Neuron (in vitro differentiated cells): Measurements from ENCODE around the gene GPR35.

ENCODE experiments used
- H2AFZ ChIP-seq: one replicate; pipeline ENCODE4 v1.6.1; 2013; ENCODE audit warnings: low read depth, mild to moderate bottlenecking, inconsistent platforms, low read length, moderate library complexity
- H3K27me3 ChIP-seq: one replicate; pipeline ENCODE4 v1.6.1; 2013; ENCODE audit warnings: low read length; ENCODE audit not compliant: insufficient read depth
- H3K36me3 ChIP-seq: one replicate; pipeline ENCODE4 v1.6.1; 2013; ENCODE audit warnings: low read length; ENCODE audit not compliant: insufficient read depth
- H3K4me1 ChIP-seq: one replicate; pipeline ENCODE4 v1.6.1; 2013; ENCODE audit warnings: low read length; ENCODE audit not compliant: insufficient read depth
- H3K4me3 ChIP-seq: 2 replicates; pipeline ENCODE4 v1.5.1; 2013; ENCODE audit warnings: mild to moderate bottlenecking, low read length, moderate library complexity
- H3K9me3 ChIP-seq: one replicate; pipeline ENCODE4 v1.6.1; 2013; ENCODE audit warnings: low read length

The GPR35 gene

DNA sequence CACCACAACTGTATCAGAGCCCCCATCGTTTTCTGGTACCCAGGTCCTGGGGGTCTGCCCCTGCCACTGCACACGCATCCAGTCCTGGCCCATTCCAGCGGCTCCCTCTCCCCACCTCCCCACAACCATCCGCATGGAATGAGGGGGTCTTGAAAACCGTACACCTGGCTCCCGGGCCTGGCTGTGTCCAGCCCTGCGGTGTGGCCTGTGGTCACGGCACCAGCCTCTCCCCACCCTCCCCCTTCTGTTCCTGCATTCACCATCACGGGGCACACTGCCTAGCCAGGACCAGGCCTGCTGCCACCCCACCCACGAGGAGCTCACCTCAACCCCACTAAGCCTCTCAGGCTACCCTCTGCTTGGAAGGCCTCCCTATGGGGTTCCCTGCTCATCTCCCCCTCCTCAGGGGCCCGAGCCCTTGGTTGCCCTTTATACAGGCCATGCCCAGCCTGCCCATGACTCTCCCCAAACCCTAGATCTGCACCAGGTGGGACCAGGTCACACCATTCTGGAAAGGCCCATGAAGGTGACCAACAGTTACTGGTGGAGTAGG, 11.4 kb downstream of the GPR35 start:
- Histone ChIP-seq H3K4me1 (no peaks in the 10 kb centered on the region), H2AFZ (no peak overlapping the region), H3K36me3 (no peaks in the 10 kb centered on the region), H3K4me3 (no peak overlapping the region), H3K27me3 (peaks cover 14% of the 10 kb centered on the region), H3K9me3 (peaks cover 10% of the 10 kb centered on the region)

DNA sequence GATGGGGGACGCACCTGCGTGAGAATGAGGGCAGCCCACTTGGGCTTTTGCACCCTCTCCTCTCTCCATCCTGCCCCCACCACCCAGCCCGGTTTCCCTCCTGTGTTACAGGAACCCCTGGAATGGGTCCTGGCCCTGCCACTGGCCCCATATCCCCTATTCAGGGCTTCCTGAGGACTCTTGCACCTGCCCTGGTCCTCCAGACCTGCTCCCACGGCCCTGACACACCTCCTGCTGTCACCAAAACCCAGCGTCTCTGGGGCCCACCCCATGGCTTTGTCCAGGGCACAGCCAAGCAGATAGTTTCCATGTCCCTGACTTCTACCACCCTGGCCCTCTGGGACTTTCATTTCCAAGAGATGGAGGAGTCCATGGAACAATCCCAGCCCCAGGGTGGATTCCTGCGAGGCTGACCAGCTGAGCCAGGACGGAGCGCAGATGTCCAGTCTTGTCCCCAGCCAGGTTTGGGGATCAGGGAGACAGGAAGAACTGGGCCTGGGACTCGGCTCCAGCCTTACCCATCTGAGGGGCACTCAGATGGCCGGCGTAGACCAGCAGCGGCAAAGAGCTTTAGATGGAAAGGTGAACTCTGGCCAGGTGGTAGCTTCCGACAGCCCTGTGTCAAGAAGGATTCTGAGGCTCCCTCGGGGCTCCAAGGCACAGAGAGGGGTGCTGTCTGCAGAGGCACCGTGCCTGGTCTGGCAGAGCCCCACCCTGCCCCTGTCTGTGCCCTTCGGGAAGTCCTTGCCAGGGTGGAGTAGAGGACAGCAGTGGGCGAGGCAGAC, 12.0 kb downstream of the GPR35 start:
- Histone ChIP-seq H3K36me3 (no peaks in the 10 kb centered on the region), H3K9me3 (peaks cover 9% of the 10 kb centered on the region), H3K4me3 (no peak overlapping the region)

DNA sequence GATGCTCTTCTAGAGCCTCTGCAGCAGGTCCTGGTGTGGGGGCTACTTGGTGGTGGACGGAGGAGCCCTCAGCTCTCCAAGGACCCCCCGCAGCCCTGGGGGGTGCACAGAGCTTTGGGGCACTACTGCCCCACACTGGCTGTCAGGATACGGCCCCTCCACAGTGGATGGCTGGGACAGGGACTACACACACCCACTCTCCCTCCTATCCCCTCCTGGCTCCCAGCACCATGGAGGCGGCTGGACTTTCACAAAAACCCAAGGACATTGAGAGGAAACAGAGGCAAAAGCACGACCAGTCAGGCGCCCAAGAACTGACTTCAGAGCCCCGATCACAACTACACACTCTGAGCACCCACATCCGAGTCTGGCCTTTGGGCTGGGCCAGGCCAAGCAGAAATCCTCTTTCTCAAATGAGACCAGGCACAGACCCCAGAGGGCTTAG, 12.6 kb downstream of the GPR35 start:
- Histone ChIP-seq H3K9me3 (peaks cover 9% of the 10 kb centered on the region), H3K4me1 (no peaks in the 10 kb centered on the region), H2AFZ (no peak overlapping the region), H3K36me3 (no peaks in the 10 kb centered on the region), H3K4me3 (no peak overlapping the region), H3K27me3 (peaks cover 14% of the 10 kb centered on the region)

More for the DNA sequence above, 12.0 kb downstream of the GPR35 start:
- Histone ChIP-seq H2AFZ (no peak overlapping the region), H3K4me1 (no peaks in the 10 kb centered on the region), H3K27me3 (peaks cover 14% of the 10 kb centered on the region)

DNA sequence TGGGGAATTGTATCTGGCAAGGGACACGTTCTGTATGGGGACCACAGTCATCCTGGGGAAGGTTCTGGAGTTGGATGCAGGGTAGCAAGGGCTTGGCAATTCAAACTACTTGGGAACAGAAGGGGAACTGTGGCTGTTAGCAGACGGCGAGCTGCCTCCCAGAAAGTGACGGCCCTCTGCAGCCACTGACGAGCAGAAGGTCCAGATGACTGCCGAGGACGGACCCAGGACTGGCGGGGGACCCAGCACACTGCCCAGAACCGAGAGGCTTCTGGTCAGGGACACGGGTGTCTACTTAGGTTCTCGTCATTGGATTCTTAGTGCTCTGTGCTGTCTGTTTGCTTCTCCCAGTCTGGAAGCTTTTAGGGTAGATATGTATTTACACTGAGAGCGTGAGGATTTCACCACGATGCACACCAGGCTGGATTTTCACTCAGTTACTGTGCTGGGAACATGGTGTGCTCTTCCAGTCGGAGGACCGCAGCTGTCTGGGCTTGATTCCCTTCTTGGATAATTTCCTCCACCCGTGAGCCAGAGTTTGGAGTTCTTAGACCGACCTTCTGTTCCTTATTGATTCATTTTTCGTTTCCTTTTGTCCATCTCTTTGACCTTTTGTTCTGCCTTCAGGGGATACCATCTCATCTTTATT, 13.4 kb downstream of the GPR35 start:
- no peaks in the 10 kb centered on the region for H3K36me3 ChIP-seq
- H3K27me3 ChIP-seq, result peaks cover 14% of the 10 kb centered on the region
- H3K4me1 ChIP-seq, result no peaks in the 10 kb centered on the region
- H2AFZ ChIP-seq, result no peak overlapping the region
- no peak overlapping the region for H3K4me3 ChIP-seq
- peaks cover 9% of the 10 kb centered on the region for H3K9me3 ChIP-seq

DNA sequence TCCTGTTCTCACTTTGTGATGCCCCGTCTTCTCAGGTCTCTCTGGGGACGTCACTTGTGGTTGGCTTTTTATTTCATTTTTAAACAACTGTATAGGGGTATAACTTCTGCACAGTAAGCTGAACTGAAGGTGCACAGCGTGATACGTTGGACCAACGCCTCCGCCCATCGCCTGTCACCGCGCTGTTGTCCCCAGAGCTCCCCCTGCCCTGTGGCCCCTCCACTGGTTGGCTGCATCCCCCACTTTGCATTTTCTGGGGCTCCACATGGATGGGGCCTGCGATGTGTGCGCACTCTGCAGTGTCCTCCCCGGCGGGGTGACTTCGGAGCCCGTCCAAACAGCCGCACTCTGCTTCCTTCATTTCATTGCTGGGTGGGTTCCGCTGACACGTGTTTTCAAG, 14.3 kb downstream of the GPR35 start:
- Histone ChIP-seq H3K4me1 (no peaks in the 10 kb centered on the region), H3K27me3 (peaks cover 14% of the 10 kb centered on the region), H2AFZ (no peak overlapping the region), H3K4me3 (no peak overlapping the region), H3K9me3 (peaks cover 4% of the 10 kb centered on the region), H3K36me3 (no peaks in the 10 kb centered on the region)

DNA sequence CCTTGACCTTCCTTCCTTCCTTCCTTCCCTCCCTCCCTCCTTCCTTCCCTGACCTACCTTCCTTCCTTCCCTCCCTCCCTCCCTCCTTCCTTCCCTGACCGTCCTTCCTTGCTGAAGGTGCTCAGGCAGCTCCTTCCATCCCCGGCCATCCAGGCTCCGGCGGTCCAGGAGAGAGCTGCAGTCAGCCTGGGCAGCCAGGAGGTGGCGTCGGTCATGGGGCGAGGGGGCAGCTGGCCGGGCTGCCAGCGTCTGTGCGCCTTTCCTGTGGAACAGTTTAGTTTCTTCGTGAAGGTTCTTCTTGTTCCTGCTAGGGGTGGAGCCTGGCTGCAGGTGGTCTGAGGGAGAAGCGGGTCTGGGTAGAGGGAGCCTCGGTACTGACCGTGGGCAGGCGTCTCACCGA, 15.7 kb downstream of the GPR35 start:
- Histone ChIP-seq H2AFZ (no peak overlapping the region), H3K27me3 (peaks cover 16% of the 10 kb centered on the region), H3K36me3 (no peaks in the 10 kb centered on the region), H3K9me3 (peaks cover 7% of the 10 kb centered on the region), H3K4me3 (no peak overlapping the region), H3K4me1 (no peaks in the 10 kb centered on the region)

DNA sequence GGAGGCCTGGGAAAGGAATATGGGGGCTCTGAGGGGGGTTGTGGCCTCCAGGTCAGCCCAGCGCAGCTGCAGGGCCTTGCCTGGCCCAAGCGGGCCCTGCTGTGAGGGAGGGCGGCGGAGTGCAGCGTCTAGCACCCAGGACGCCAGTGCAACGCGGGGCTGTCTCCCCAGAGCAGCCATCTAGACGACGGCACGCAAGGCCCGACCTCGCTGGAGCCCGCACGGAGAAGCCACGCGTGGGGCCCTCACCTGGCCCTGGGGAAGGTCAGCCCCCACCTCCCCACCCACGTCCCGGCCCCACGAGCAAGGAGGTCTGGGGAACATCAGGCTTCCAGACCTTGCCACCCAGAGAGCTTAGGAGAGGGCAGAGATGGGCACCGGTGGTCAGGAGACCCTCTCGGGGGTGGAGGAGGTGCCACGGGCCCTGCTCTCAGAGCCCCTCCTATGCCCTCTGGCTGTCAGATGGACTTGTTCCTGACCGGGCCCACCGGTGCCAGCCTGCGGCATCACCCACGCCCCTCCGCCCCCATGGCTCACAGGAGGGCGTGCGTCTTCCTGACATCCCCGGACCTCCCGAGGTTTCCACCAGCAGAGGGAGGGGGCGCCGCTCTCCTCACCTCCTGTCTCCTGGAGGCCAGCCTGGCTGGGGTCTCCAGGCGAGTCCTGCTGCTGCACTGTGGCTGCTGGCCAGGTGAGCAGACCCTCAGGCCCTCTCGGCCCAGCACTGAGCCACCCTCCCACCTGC, 17.0 kb downstream of the GPR35 start:
- Histone ChIP-seq H2AFZ (no peak overlapping the region), H3K36me3 (no peaks in the 10 kb centered on the region), H3K27me3 (peaks cover 15% of the 10 kb centered on the region), H3K4me3 (no peak overlapping the region), H3K4me1 (no peaks in the 10 kb centered on the region), H3K9me3 (peaks cover 6% of the 10 kb centered on the region)

DNA sequence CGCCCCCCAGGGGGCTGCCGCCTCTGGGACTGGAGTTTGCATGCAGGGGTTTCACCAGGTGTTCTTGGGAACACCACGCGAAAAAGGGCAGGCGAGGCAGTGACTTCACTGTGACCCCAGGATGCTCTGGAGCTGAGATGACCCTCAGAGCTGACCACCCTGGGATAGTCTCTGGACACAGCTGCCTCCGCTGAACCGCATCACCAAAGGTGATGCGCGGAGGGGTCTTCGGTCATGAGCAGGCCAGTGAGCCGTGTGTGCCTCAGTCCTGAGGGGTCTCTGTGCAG, 17.5 kb downstream of the GPR35 start:
- Histone ChIP-seq H3K27me3 (peaks cover 16% of the 10 kb centered on the region), H3K4me1 (no peaks in the 10 kb centered on the region), H3K4me3 (no peak overlapping the region), H3K36me3 (no peaks in the 10 kb centered on the region), H2AFZ (no peak overlapping the region), H3K9me3 (peaks cover 3% of the 10 kb centered on the region)

DNA sequence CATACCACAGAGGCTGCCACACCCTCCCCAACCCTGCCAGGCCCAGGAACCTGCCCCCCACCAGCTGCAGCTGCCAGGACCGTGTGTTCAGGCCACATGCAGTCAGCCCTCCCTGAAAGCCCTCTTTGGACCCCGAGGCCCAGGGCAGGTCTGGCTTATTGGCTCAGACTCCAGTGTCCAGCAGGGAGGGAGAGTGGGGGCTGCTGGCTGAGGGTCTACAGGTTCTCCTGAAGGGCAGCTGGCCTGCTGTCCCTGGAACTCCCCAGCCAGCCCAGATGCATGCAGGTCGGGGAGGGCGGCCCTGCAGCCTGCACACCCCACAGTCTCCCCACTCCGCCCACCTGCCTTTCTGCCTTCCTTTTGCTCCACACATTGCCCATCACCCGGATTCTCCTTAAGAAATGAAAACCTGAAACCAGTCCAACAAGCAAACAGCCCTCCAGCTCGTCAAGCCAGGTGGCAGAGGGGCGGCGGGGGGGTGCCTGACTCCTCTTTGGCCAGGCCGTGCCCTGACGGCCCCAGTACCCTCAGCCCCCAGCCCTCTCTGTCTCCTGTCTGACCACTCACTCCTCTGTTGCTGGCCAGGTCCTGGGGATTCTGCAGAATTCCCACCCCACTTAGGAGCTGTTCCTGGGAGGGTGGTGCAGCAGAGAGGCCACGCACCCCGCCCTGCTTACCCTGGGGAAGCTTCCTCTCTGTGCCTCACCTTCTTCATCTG, 18.0 kb downstream of the GPR35 start:
- no peak overlapping the region for H2AFZ ChIP-seq
- no peaks in the 10 kb centered on the region for H3K36me3 ChIP-seq
- H3K4me1 ChIP-seq, result no peaks in the 10 kb centered on the region
- H3K27me3 ChIP-seq, result peaks cover 18% of the 10 kb centered on the region
- H3K9me3 ChIP-seq, result peaks cover 3% of the 10 kb centered on the region
- no peak overlapping the region for H3K4me3 ChIP-seq

DNA sequence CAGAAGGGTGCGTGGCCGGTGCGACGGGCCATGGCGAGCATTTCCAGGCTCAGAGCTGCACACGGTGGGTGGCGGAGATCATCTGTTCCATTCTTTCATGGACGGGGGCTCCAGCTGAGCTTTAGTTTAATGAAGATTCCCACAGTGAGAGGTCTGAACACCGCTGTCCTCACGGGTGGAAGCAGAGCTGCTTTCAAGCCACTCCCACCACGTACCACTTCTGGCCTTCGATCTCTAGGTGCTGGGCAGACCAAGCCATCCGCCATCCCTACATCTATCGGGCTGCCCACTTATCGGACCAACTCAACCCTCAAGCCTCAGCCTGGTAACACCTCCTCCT, 18.5 kb downstream of the GPR35 start:
- Histone ChIP-seq H3K4me1 (no peaks in the 10 kb centered on the region), H3K9me3 (peaks cover 3% of the 10 kb centered on the region), H3K4me3 (no peak overlapping the region), H2AFZ (no peak overlapping the region), H3K36me3 (no peaks in the 10 kb centered on the region), H3K27me3 (peaks cover 20% of the 10 kb centered on the region)

DNA sequence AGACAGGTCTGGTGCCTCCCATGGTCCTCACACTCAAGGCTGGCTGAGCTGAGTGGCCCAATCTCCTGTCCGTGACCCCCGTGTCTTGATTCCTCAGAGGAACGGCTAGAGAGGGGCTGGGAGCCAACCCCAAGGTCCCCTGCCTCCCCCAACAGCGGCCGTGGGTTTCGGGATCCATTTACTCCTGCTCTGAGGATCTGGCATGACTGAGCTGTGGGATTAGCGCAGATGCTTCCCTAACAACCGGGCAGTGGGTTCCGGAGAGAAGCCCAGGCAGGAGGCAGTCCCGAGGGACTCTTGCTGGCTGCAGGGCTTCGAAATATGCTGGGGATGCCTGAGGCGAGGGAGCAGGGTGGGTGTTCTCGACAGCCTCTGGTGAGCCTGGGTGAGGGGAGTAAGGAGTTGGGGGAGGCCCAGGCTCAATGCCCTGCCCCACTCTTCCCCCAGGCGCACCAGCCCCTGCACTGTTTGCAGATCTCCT, 18.9 kb downstream of the GPR35 start:
- Histone ChIP-seq H3K4me3 (no peak overlapping the region), H3K4me1 (no peaks in the 10 kb centered on the region), H3K9me3 (peaks cover 3% of the 10 kb centered on the region), H3K36me3 (no peaks in the 10 kb centered on the region), H3K27me3 (peaks cover 24% of the 10 kb centered on the region), H2AFZ (no peak overlapping the region)

DNA sequence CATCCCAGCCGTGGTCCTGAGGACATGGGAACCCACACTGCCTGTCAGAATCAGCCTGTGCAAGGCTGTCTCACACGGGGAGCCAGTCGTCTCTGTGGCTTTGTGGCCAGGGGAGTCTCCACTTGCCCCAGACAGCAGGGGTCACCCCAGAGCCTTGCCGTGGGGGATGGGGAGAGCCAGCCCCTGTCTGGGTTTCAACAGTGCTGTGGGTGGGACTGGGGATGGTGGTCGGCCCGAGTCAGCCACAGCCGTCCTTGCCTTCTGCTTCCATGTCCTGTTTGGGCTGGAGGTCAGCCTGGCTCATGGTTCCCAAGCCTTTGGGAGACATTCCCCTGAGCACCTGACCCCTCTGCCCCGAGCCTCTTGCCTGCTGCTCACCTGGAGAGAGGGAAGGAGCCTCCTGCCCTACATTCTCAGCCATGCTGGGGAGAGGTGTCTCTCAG, 19.6 kb downstream of the GPR35 start:
- no peak overlapping the region for H2AFZ ChIP-seq
- no peaks in the 10 kb centered on the region for H3K4me1 ChIP-seq
- H3K27me3 ChIP-seq, result peaks cover 29% of the 10 kb centered on the region
- no peaks in the 10 kb centered on the region for H3K36me3 ChIP-seq
- H3K9me3 ChIP-seq, result peaks cover 3% of the 10 kb centered on the region
- H3K4me3 ChIP-seq, result no peak overlapping the region
